Upper lobe of left lung (tissue), 4 donors: ENCODE data around the gene ATM.

ENCODE experiments used
- EP300 ChIP-seq, 4 donors: sonication (generic); formaldehyde crosslinking; IDR thresholded peaks; one replicate each; pipeline ENCODE4 v1.5.1; 2017; ENCODE audit warnings: antibody characterized with exemption in 4 of 4, control low read depth in 2 of 4
- POLR2A ChIP-seq, 4 donors: fragments of 450-650 bp; IDR thresholded peaks; one replicate each; pipeline ENCODE4 v1.5.1; 2016 to 2017; ENCODE audit warnings: antibody characterized with exemption in 4 of 4, mild to moderate bottlenecking in 2 of 4
- POLR2AphosphoS5 ChIP-seq, 2 donors: sonication (generic); formaldehyde crosslinking; IDR thresholded peaks; one replicate each; pipeline ENCODE4 v1.5.1; 2017; ENCODE audit warnings: antibody characterized with exemption in 2 of 2
- TF ChIP-seq, protein P1 (sequence below), 6 experiments: fragments of 450-650 bp in 4 of 6; fragments of 200-600 bp in 2 of 6; sonication (generic) in 2 of 6; IDR thresholded peaks; one replicate each; pipeline ENCODE4 v1.5.1; 2016 to 2019; ENCODE audit warnings: antibody characterized with exemption in 6 of 6

GRCh38 chr11:108218455-108218854 lies 4.4 kb upstream of the ATM start:
- TF ChIP-seq, protein P1, sequence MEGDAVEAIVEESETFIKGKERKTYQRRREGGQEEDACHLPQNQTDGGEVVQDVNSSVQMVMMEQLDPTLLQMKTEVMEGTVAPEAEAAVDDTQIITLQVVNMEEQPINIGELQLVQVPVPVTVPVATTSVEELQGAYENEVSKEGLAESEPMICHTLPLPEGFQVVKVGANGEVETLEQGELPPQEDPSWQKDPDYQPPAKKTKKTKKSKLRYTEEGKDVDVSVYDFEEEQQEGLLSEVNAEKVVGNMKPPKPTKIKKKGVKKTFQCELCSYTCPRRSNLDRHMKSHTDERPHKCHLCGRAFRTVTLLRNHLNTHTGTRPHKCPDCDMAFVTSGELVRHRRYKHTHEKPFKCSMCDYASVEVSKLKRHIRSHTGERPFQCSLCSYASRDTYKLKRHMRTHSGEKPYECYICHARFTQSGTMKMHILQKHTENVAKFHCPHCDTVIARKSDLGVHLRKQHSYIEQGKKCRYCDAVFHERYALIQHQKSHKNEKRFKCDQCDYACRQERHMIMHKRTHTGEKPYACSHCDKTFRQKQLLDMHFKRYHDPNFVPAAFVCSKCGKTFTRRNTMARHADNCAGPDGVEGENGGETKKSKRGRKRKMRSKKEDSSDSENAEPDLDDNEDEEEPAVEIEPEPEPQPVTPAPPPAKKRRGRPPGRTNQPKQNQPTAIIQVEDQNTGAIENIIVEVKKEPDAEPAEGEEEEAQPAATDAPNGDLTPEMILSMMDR (IDR thresholded peaks at IDR 0.05), result no peak
- TF ChIP-seq EP300 (IDR thresholded peaks at IDR 0.05) (no peak), POLR2A (IDR thresholded peaks at IDR 0.05) (no peak), POLR2AphosphoS5 (IDR thresholded peaks at IDR 0.05) (no peak)
